Activated B cell treated with CpG ODN at 0.5 μM for 24 hours (primary cell): ENCODE measurements around the gene ATP11C. TPM values are rescaled to one million over a fixed set of nuclear protein-coding genes. Genes with fewer than 3 reads are reported as not detected.
"Not testable (repeated sequence)": the region's sequence is repeated elsewhere in the genome, so short reads cannot be mapped to it uniquely, and the experiment has no call there.

Experiments used
- ATAC-seq: fragments of 200-7000 bp; cut with Tn5 transposase; one replicate; pipeline ENCODE4 v1.10.0; 2021; ENCODE audit warnings: low read depth, mild to moderate bottlenecking, moderate library complexity
- CTCF ChIA-PET: fragments of 350-600 bp; sonication (Branson Sonifier 250); formaldehyde crosslinking; loops from one replicate; lab custom pipeline; 2021; ENCODE audit warnings: antibody characterized with exemption; lab: Charles Lee
- POLR2A ChIA-PET: fragments of 350-600 bp; sonication (Branson Sonifier 250); formaldehyde crosslinking; loops from one replicate; lab custom pipeline; 2021; ENCODE audit warnings: antibody characterized with exemption; lab: Charles Lee
- DNase-seq: peaks from one replicate; pipeline ENCODE4 v3.0.0; 2022
- H3K27ac Mint-ChIP-seq: one replicate; pipeline ENCODE4 v1.8.0; 2020; ENCODE audit warnings: mixed read lengths
- H3K27me3 Mint-ChIP-seq: one replicate; pipeline ENCODE4 v1.8.0; 2021; ENCODE audit warnings: mixed read lengths
- H3K36me3 Mint-ChIP-seq: one replicate; pipeline ENCODE4 v1.8.0; 2021; ENCODE audit warnings: low read depth, mixed read lengths
- H3K4me1 Mint-ChIP-seq: one replicate; pipeline ENCODE4 v1.8.0; 2021; ENCODE audit warnings: mixed read lengths
- H3K4me3 Mint-ChIP-seq: one replicate; pipeline ENCODE4 v1.8.0; 2020; ENCODE audit warnings: mild to moderate bottlenecking, mixed read lengths
- H3K9me3 Mint-ChIP-seq: one replicate; pipeline ENCODE4 v1.8.0; 2020; ENCODE audit warnings: mixed read lengths
- intact Hi-C: fragments of 100-400 bp; cut with micrococcal nuclease; formaldehyde crosslinking; loops from one replicate; pipeline ENCODE4 v1.15.1; 2024
- total RNA-seq: library from RNA; stranded (reverse); gene quantifications from 2 replicates; pipeline ENCODE4 v1.2.3, GENCODE V29; 2022
- TF ChIP-seq, protein P1 (sequence below): fragments of 200-600 bp; IDR thresholded peaks from one replicate; pipeline ENCODE4 v1.8.0; 2022; ENCODE audit warnings: antibody characterized with exemption, mild to moderate bottlenecking

The ATP11C gene
- total RNA-seq, 1 donor from 2014 or later: 19.7 TPM

DNA sequence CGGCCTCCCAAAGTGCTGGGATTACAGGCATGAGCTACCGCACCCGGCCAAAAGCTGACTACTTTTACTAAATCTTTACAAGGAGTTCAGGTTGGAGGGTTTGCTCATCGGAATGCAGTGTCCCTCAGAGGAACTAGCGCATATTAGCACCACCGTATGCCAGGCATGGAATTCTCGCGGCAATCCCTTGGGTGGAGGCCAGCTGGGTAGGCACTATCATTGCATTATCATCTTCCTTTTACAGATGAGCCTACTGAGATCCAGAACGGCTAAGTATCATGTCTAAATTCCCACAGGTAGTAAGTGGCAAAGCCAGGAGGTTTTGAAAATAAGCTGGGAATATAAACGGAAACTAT is 38.5 kb upstream of the ATP11C start:
- POLR2A ChIA-PET: no interaction called here
- intact Hi-C loops: loop anchor here (10.0 kb wide), 1 partner anchor 847 kb away; no protein-coding TSS in a partner anchor
- TF ChIP-seq, protein P1, sequence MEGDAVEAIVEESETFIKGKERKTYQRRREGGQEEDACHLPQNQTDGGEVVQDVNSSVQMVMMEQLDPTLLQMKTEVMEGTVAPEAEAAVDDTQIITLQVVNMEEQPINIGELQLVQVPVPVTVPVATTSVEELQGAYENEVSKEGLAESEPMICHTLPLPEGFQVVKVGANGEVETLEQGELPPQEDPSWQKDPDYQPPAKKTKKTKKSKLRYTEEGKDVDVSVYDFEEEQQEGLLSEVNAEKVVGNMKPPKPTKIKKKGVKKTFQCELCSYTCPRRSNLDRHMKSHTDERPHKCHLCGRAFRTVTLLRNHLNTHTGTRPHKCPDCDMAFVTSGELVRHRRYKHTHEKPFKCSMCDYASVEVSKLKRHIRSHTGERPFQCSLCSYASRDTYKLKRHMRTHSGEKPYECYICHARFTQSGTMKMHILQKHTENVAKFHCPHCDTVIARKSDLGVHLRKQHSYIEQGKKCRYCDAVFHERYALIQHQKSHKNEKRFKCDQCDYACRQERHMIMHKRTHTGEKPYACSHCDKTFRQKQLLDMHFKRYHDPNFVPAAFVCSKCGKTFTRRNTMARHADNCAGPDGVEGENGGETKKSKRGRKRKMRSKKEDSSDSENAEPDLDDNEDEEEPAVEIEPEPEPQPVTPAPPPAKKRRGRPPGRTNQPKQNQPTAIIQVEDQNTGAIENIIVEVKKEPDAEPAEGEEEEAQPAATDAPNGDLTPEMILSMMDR: no peak
- H3K4me1 Mint-ChIP-seq: no peaks in the 10 kb centered on the region
- DNase-seq: no peak
- no peak overlapping the region for H3K4me3 Mint-ChIP-seq
- H3K27ac Mint-ChIP-seq: no peak overlapping the region
- CTCF ChIA-PET: no interaction called here
- H3K36me3 Mint-ChIP-seq: no peaks in the 10 kb centered on the region
- ATAC-seq: no peak
- no peaks in the 10 kb centered on the region for H3K9me3 Mint-ChIP-seq
- peaks cover 2% of the 10 kb centered on the region for H3K27me3 Mint-ChIP-seq

DNA sequence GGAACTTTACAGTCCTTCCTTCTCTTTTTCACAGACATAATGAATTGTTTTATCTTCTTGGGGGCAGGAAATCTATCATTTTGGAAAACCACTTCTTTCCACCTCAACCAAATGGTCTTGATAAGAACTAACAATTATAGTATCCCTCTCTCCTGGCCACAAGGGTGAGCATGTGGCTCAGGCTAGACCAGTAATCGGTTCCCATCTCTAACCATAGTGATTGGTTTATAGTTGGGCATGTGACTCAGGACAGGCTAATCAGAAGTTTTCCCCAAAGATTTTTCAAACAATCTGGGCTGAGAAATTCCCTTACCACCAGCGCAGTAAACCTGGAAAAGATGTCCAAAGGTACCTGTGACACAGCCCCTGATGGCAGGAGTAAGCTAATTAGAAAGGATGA is 36.4 kb upstream of the ATP11C start:
- DNase-seq (no peak), ATAC-seq (no peak)
- TF ChIP-seq, protein P1: no peak
- Mint-ChIP-seq H3K9me3 (no peaks in the 10 kb centered on the region), H3K36me3 (no peaks in the 10 kb centered on the region), H3K4me3 (no peak overlapping the region), H3K4me1 (no peaks in the 10 kb centered on the region), H3K27ac (no peak overlapping the region), H3K27me3 (peaks cover 2% of the 10 kb centered on the region)
- CTCF ChIA-PET: no interaction called here
- intact Hi-C loops: no loop called here
- POLR2A ChIA-PET: no interaction called here

DNA sequence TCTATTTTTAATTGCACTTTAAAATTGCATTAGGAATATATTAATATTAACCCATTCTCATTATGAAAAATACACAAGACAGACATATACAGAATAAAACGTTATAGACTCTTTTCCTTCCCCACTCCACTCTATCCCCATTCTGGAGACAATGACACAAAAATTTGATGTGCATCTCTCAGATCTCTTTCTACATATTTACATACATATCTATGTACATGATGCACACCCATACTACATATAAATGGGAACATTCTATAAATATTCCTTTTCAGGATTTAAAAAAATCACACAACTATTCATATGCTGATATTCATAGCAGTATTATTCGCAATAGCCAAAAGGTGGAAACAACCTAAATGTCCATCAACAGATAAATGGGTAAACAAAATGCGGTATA is 34.9 kb upstream of the ATP11C start:
- ATAC-seq (no peak), DNase-seq (no peak)
- Mint-ChIP-seq H3K4me3 (no peak overlapping the region), H3K36me3 (no peaks in the 10 kb centered on the region), H3K4me1 (no peaks in the 10 kb centered on the region), H3K27ac (no peak overlapping the region), H3K9me3 (peaks cover 3% of the 10 kb centered on the region), H3K27me3 (peaks cover 4% of the 10 kb centered on the region)
- intact Hi-C loops: no loop called here
- TF ChIP-seq, protein P1: no peak
- POLR2A ChIA-PET: no interaction called here
- CTCF ChIA-PET: no interaction called here

DNA sequence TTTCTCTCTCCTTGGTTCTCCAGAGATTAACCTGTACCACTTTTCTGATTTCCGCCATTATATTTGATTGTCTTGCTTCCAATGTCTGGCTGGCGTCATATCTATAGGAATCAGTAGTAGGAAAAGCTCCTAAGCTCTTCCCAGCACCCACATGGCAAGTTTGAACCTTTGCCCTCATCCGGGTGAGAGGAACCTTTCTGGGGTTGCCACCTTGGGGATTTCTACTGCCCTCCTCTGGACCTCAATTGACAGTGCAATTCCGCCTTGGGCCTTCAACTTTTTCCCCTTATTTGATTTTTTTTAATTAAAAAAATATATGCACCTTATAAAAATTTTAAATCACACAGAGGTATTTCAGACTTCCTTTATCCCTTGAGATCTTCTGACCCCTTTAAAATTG is 34.4 kb upstream of the ATP11C start:
- intact Hi-C loops: no loop called here
- TF ChIP-seq, protein P1: no peak
- Mint-ChIP-seq H3K27me3 (peaks cover 4% of the 10 kb centered on the region), H3K36me3 (no peaks in the 10 kb centered on the region), H3K9me3 (peaks cover 3% of the 10 kb centered on the region), H3K27ac (no peak overlapping the region), H3K4me3 (no peak overlapping the region), H3K4me1 (no peaks in the 10 kb centered on the region)
- ATAC-seq (no peak), DNase-seq (no peak)
- ChIA-PET POLR2A (no interaction called here), CTCF (no interaction called here)

DNA sequence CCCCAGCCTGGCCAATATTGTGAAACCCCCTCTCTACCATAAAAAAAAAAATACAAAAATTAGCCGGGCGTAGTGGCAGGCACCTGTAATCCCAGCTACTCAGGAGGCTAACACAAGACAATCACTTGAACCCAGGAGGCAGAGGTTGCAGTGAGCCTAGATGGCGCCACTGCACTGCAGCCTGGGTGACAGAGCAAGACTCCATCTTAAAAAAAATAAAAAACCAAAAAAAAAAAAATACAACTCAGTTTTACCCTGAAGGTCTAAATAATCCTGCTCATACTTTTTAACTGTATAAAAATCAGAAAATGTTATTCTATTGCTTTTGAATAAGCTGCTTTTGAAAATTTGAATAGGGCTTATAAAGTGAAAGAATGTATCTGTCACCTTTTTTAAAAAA is 33.3 kb upstream of the ATP11C start:
- POLR2A ChIA-PET, H3K27ac Mint-ChIP-seq, H3K4me3 Mint-ChIP-seq, DNase-seq, intact Hi-C loops, H3K36me3 Mint-ChIP-seq, ATAC-seq, H3K9me3 Mint-ChIP-seq, H3K4me1 Mint-ChIP-seq, H3K27me3 Mint-ChIP-seq, CTCF ChIA-PET: not testable (repeated sequence)

DNA sequence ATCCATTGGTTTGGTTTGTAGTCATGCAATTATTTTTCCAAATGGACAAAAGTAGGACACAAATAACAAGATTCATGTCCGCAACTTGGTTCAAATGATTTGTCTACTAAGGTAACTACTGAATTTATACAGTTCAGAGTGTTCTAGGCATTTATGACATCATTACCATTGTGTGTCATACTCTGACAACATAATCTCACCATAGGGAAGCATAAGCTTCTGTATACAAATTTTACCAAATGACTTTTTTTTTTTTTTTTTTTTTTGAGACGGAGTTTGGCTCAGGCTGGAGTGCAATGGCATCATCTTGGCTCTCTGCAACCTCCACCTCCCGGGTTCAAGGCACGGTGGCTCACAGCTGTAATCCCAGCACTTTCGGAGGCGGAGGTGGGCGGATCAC is 32.6 kb upstream of the ATP11C start, which contains the start of gene CXorf66:
Gene CXorf66 (minus strand): TSS at position 101 of the 400 bp plus-strand sequence. CDS start 25 bp downstream, at position 76.
- H3K27ac Mint-ChIP-seq: no peak within 1 kb of the TSS

DNA sequence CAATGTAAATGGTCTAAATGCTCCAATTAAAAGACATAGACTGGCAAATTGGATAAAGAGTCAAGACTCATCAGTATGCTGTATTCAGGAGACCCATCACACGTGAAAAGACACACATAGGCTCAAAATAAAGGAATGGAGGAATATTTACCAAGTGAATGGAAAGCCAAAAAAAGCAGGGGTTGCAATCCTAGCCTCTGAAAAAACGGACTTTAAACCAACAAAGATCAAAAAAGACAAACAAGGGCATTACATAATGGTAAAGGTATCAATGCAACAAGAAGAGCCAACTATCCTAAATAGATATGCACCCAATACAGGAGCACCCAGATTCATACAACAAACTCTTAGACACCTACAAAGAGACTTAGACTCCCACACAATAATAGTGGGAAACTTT is 28.2 kb upstream of the ATP11C start:
- H3K4me1 Mint-ChIP-seq, H3K27ac Mint-ChIP-seq, CTCF ChIA-PET, POLR2A ChIA-PET, intact Hi-C loops, H3K36me3 Mint-ChIP-seq, ATAC-seq, H3K4me3 Mint-ChIP-seq, DNase-seq, H3K9me3 Mint-ChIP-seq, H3K27me3 Mint-ChIP-seq: not testable (repeated sequence)

More for the DNA sequence above, 32.6 kb upstream of the ATP11C start, which contains the start of gene CXorf66:
- intact Hi-C loops: no loop called here
- Mint-ChIP-seq H3K4me3 (no peak within 1 kb of the TSS), H3K4me1 (no peaks in the 10 kb centered on the region), H3K36me3 (no peaks in the 10 kb centered on the region), H3K27me3 (peaks cover 6% of the 10 kb centered on the region), H3K9me3 (peaks cover 3% of the 10 kb centered on the region)
- ATAC-seq (no peak), DNase-seq (no peak)
- ChIA-PET CTCF (no interaction called here), POLR2A (no interaction called here)
- TF ChIP-seq, protein P1: no peak
